Calu3 (cell line): Measurements from ENCODE around the gene HMGN2. TPM values are rescaled to one million over a fixed set of nuclear protein-coding genes. Genes with fewer than 3 reads are reported as not detected.
A peak's percentile ranks its signal among the peaks of the same experiment; 100 is the strongest.

Source experiments
- BruUV-seq: library from RNA; stranded (reverse); fragments of 400-500 nt; replicated peaks from 2 replicates; lab custom pipeline; 2021; lab: Mats Ljungman, UMichigan
- CTCF ChIA-PET: fragments of 300-600 bp; sonication (Branson Sonifier 250); formaldehyde crosslinking; loops from one replicate; lab custom pipeline; 2022; ENCODE audit warnings: antibody characterized with exemption; lab: Charles Lee
- DNase-seq: peaks from one replicate; pipeline ENCODE4 v3.0.0; 2022
- H3K27ac Mint-ChIP-seq: one replicate; pipeline ENCODE4 v1.8.0; 2022; ENCODE audit warnings: mixed read lengths; ENCODE audit not compliant: unreplicated experiment
- H3K27me3 Mint-ChIP-seq: one replicate; pipeline ENCODE4 v1.8.0; 2022; ENCODE audit warnings: mixed read lengths; ENCODE audit not compliant: unreplicated experiment
- H3K36me3 Mint-ChIP-seq: one replicate; pipeline ENCODE4 v1.8.0; 2022; ENCODE audit warnings: mild to moderate bottlenecking, moderate library complexity, mixed read lengths; ENCODE audit not compliant: insufficient read depth, unreplicated experiment
- H3K4me1 Mint-ChIP-seq: one replicate; pipeline ENCODE4 v1.8.0; 2022; ENCODE audit warnings: mild to moderate bottlenecking, low read depth, mixed read lengths; ENCODE audit not compliant: unreplicated experiment
- H3K4me3 Mint-ChIP-seq: one replicate; pipeline ENCODE4 v1.8.0; 2022; ENCODE audit warnings: mild to moderate bottlenecking, low read depth, moderate library complexity, mixed read lengths; ENCODE audit not compliant: unreplicated experiment
- H3K9me3 Mint-ChIP-seq: one replicate; pipeline ENCODE4 v1.8.0; 2022; ENCODE audit warnings: low read depth, mixed read lengths; ENCODE audit not compliant: unreplicated experiment
- intact Hi-C: fragments of 100-400 bp; cut with micrococcal nuclease; formaldehyde crosslinking; loops from one replicate; pipeline ENCODE4 v1.10.0; 2022; ENCODE audit not compliant: unreplicated experiment
- total RNA-seq: library from RNA; stranded (reverse); gene quantifications from 2 replicates; pipeline ENCODE4 v1.2.3, GENCODE V29; 2022
- TF ChIP-seq, protein P1 (sequence below): fragments of 200-600 bp; IDR thresholded peaks from one replicate; pipeline ENCODE4 v1.8.0; 2022; ENCODE audit warnings: antibody characterized with exemption; ENCODE audit not compliant: unreplicated experiment

Gene HMGN2
- total RNA-seq, 1 experiment from 2014 or later = 290 TPM

GRCh38 chr1:26477446-26478152 lies 5.4 kb downstream of the HMGN2 start:
- Mint-ChIP-seq H3K9me3 (no peaks in the 10 kb centered on the region), H3K27me3 (no peaks in the 10 kb centered on the region), H3K27ac (no peak overlapping the region), H3K4me3 (no peak overlapping the region), H3K36me3 (peaks cover 22% of the 10 kb centered on the region), H3K4me1 (peaks cover 1% of the 10 kb centered on the region)
- CTCF ChIA-PET = no interaction called here
- DNase-seq = no peak
- TF ChIP-seq, protein P1, sequence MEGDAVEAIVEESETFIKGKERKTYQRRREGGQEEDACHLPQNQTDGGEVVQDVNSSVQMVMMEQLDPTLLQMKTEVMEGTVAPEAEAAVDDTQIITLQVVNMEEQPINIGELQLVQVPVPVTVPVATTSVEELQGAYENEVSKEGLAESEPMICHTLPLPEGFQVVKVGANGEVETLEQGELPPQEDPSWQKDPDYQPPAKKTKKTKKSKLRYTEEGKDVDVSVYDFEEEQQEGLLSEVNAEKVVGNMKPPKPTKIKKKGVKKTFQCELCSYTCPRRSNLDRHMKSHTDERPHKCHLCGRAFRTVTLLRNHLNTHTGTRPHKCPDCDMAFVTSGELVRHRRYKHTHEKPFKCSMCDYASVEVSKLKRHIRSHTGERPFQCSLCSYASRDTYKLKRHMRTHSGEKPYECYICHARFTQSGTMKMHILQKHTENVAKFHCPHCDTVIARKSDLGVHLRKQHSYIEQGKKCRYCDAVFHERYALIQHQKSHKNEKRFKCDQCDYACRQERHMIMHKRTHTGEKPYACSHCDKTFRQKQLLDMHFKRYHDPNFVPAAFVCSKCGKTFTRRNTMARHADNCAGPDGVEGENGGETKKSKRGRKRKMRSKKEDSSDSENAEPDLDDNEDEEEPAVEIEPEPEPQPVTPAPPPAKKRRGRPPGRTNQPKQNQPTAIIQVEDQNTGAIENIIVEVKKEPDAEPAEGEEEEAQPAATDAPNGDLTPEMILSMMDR = no peak
- no TSS peak for BruUV-seq
- intact Hi-C loops = no loop called here

DNA sequence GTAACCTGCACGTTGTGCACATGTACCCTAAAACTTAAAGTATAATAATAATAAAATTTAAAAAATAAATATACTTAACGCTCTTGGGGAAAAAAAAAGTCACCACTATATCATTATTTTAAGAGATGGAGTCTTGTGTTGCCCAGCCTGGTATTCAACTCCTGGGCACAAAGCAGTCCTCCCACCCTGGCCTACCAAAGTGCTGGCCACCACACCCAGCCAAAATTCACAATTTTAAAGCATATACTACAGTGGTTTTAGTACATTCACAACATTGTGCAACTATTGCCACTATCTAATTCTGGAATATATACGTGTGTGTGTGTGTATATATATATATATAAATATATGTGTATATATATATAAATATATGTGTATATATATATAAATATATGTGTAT lies 5.9 kb downstream of the HMGN2 start:
- intact Hi-C loops = no loop called here
- Mint-ChIP-seq H3K27ac (no peak overlapping the region), H3K36me3 (peaks cover 16% of the 10 kb centered on the region), H3K9me3 (no peaks in the 10 kb centered on the region), H3K27me3 (no peaks in the 10 kb centered on the region), H3K4me3 (no peak overlapping the region), H3K4me1 (peaks cover 7% of the 10 kb centered on the region)
- DNase-seq = no peak
- CTCF ChIA-PET = no interaction called here
- TF ChIP-seq, protein P1 = no peak
- BruUV-seq = no TSS peak

- H3K27me3 Mint-ChIP-seq = no peaks in the 10 kb centered on the region
- no peak for DNase-seq
- H3K36me3 Mint-ChIP-seq = peaks cover 9% of the 10 kb centered on the region
- H3K4me1 Mint-ChIP-seq = peaks cover 10% of the 10 kb centered on the region
- BruUV-seq = no TSS peak
- H3K4me3 Mint-ChIP-seq = no peak overlapping the region
- H3K9me3 Mint-ChIP-seq = no peaks in the 10 kb centered on the region
- intact Hi-C loops = no loop called here
- CTCF ChIA-PET = no interaction called here
- peak overlapping the region; percentile 52 for H3K27ac Mint-ChIP-seq
- TF ChIP-seq, protein P1 = no peak
Measured at GRCh38 chr1:26478988-26479387, 6.7 kb downstream of the HMGN2 start.

DNA sequence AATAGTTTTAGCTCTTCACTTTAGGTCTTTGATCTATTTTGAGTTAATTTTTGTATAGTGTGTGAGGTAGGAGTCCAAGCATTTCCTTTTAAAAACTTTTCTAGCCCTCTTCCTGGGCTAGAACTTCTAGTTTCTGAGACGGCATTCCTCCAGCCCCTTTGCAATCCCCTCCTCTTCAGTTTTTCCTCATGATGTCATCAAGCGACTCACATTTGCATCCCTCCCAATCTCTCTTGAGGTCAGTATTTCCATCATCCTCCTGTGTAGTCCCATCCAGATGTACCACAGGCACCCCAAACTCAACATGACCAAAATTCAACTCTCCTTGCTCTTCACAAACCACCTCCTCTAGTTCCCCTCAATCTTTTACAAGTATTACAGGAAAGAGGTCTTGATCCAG lies 10.7 kb downstream of the HMGN2 start:
- CTCF ChIA-PET = no interaction called here
- BruUV-seq = no TSS peak
- no peak overlapping the region for H3K27ac Mint-ChIP-seq
- intact Hi-C loops = no loop called here
- H3K9me3 Mint-ChIP-seq = no peaks in the 10 kb centered on the region
- H3K4me3 Mint-ChIP-seq = no peak overlapping the region
- H3K27me3 Mint-ChIP-seq = no peaks in the 10 kb centered on the region
- H3K4me1 Mint-ChIP-seq = peaks cover 10% of the 10 kb centered on the region
- H3K36me3 Mint-ChIP-seq = no peaks in the 10 kb centered on the region
- TF ChIP-seq, protein P1 = no peak
- DNase-seq = no peak
